ENCODE measurements around the gene PIK3R6. TPM values are rescaled to one million over a fixed set of nuclear protein-coding genes. Genes with fewer than 3 reads are reported as not detected.

Gene PIK3R6
- total RNA-seq, 1 donor from 2014 or later = 0.56 TPM

DNA sequence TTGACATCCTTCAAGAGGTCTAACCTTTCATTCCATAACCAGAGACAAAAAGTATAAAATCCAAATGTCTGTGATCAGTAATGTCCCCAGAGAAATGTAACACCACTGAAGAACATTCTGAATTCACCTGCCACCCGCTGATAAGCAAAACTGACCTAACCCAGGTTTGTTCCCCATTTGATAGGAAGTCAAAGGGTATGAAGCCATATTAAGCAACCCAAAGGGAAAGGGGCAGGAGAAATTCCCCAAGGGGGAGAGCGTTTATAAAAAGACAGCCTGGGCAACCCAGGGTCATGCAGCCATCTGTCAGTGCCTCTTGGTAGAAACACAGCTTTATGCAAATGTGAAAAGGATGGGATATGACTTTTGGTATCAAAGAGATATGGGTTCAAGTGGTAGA is 30.7 kb upstream of the PIK3R6 start:
- DNase-seq (ENCODE audit: low spot score) = no peak
- H3K4me3 Mint-ChIP-seq (ENCODE audit: unreplicated experiment) = peak overlapping the region; percentile 52
- peaks cover 14% of the 10 kb centered on the region for H3K36me3 Mint-ChIP-seq (ENCODE audit: low read depth, unreplicated experiment)
- TF ChIP-seq, protein P1, sequence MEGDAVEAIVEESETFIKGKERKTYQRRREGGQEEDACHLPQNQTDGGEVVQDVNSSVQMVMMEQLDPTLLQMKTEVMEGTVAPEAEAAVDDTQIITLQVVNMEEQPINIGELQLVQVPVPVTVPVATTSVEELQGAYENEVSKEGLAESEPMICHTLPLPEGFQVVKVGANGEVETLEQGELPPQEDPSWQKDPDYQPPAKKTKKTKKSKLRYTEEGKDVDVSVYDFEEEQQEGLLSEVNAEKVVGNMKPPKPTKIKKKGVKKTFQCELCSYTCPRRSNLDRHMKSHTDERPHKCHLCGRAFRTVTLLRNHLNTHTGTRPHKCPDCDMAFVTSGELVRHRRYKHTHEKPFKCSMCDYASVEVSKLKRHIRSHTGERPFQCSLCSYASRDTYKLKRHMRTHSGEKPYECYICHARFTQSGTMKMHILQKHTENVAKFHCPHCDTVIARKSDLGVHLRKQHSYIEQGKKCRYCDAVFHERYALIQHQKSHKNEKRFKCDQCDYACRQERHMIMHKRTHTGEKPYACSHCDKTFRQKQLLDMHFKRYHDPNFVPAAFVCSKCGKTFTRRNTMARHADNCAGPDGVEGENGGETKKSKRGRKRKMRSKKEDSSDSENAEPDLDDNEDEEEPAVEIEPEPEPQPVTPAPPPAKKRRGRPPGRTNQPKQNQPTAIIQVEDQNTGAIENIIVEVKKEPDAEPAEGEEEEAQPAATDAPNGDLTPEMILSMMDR (IDR thresholded peaks at IDR 0.05; ENCODE audit: unreplicated experiment) = no peak
- H3K27me3 Mint-ChIP-seq (ENCODE audit: unreplicated experiment) = no peaks in the 10 kb centered on the region
- H3K27ac Mint-ChIP-seq (ENCODE audit: unreplicated experiment) = no peak overlapping the region
- peaks cover 13% of the 10 kb centered on the region for H3K4me1 Mint-ChIP-seq (ENCODE audit: unreplicated experiment)
- no peaks in the 10 kb centered on the region for H3K9me3 Mint-ChIP-seq (ENCODE audit: unreplicated experiment)

DNA sequence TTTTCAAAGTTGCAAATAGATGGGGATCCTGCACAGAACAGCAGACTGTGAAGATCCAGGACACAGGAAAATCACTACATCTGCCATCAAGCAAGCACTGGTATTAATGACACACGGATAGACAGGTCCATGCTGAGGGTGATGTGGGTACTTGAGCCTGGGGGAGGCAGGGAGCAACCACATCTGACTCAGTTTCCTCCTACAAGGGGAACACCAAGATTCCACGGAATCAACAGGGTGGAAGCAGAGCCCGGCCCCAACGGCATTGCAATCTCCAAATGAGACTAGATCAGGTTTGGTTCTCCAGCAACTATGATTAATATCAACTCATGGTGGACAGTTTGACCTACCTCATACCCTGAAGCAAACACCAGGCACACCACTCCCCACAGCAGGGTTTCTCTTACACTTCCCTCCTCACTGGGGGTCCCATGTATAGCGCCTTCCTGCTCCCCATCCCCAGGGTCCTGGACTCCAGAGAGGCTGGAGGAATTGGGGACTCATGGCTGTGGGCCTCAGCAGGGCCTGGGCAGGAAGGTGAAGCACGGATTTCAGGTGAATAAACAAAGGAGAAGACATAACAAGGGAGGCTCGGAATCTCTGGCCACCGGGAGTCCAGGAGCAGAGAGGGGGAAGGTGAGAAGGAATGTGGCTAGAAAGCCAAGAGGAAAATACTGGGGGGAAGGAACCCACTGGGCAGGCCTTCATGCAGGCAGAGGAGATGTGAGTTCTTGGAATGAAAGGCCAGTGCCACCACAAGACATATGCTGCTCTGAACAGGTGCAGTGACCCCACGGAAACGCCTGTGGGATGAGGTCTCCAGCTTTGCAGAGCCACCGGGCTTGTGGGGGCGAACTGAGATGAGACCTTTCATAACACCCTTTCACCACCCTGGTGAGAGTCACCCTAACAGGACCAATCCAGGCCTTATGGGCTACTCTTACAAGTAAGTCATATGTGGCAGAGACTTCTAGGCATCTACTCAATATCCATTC is 29.5 kb upstream of the PIK3R6 start:
- Mint-ChIP-seq H3K27ac (ENCODE audit: unreplicated experiment) (no peak overlapping the region), H3K9me3 (ENCODE audit: unreplicated experiment) (no peaks in the 10 kb centered on the region), H3K4me1 (ENCODE audit: unreplicated experiment) (peaks cover 13% of the 10 kb centered on the region), H3K27me3 (ENCODE audit: unreplicated experiment) (peaks cover 1% of the 10 kb centered on the region), H3K4me3 (ENCODE audit: unreplicated experiment) (no peak overlapping the region), H3K36me3 (ENCODE audit: low read depth, unreplicated experiment) (peaks cover 14% of the 10 kb centered on the region)
- DNase-seq (ENCODE audit: low spot score) = no peak
- TF ChIP-seq, protein P1 (IDR thresholded peaks at IDR 0.05; ENCODE audit: unreplicated experiment) = no peak

DNA sequence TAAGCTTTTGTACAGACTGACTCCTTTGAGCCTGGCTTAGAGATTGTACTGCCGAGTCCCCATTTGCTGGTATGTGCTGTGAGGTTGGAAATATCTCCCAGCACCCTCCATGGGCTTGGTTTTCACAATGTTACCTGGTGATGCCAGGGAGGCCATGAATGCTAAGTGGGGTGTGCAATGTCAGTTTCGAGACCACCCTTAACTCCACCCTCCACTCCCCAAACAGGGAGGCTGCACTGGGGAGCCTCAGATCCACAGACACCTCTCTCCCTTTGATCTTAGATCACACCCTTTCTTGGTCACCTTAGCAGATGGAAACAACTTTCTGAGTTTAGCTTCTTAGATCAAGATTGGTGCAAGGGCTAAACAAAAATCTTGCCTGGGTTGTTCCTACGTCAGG is 28.6 kb upstream of the PIK3R6 start:
- Mint-ChIP-seq H3K9me3 (ENCODE audit: unreplicated experiment) (no peaks in the 10 kb centered on the region), H3K4me3 (ENCODE audit: unreplicated experiment) (no peak overlapping the region), H3K27me3 (ENCODE audit: unreplicated experiment) (peaks cover 1% of the 10 kb centered on the region), H3K36me3 (ENCODE audit: low read depth, unreplicated experiment) (peaks cover 14% of the 10 kb centered on the region), H3K4me1 (ENCODE audit: unreplicated experiment) (peaks cover 13% of the 10 kb centered on the region), H3K27ac (ENCODE audit: unreplicated experiment) (no peak overlapping the region)
- no peak for DNase-seq (ENCODE audit: low spot score)
- TF ChIP-seq, protein P1 (IDR thresholded peaks at IDR 0.05; ENCODE audit: unreplicated experiment) = no peak

DNA sequence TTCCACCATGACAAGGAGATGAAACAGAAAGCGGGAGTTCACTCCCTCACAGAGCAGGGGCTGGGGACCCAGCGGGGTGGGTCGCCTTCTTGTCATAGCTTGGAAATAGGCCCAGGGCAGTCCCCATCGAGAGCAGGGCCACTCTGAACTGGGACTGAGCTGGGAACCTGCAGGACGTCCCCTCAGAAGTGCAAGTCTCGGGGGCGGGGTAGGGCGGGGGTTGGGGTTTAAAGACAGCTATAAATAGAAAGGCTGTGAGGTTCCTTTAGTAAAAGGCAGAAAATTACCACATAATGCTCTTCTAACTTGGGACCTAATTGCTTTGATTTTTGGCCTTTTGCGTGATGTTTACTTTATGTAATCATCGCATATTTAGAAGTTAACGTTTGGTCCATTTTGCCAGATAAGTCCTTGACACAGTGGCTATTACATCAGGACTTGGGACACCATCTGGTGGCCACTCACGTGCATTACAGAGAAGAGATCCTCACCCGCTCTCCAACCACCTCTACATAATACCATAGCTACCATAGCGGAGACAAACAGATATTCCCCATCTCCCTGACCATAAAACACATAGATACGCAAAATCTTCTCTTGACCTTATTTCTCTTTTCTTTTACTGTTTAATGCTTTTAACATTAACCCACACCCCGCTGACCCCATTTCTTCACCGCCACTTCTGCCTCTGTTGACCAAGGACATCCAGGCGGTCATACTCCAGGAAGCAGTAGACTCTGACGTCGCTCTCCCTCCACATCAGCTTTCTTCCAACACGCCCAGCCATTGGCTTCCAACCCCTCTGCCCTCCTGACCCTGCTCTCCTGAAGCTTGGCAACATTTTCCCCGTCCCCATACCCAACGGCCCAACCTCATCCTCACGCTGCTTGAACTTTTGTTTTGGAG is 27.5 kb upstream of the PIK3R6 start:
- Mint-ChIP-seq H3K4me3 (ENCODE audit: unreplicated experiment) (peak overlapping the region; percentile 27), H3K9me3 (ENCODE audit: unreplicated experiment) (no peaks in the 10 kb centered on the region), H3K4me1 (ENCODE audit: unreplicated experiment) (peaks cover 13% of the 10 kb centered on the region), H3K27ac (ENCODE audit: unreplicated experiment) (peak overlapping the region; percentile 19), H3K27me3 (ENCODE audit: unreplicated experiment) (peaks cover 1% of the 10 kb centered on the region), H3K36me3 (ENCODE audit: low read depth, unreplicated experiment) (peaks cover 14% of the 10 kb centered on the region)
- TF ChIP-seq, protein P1 (IDR thresholded peaks at IDR 0.05; ENCODE audit: unreplicated experiment) = peak; percentile 92
- peak; percentile 61 for DNase-seq (ENCODE audit: low spot score)

Data from endothelial cell (in vitro differentiated cells).